ENCODE data around the gene TLDC2.

DNA sequence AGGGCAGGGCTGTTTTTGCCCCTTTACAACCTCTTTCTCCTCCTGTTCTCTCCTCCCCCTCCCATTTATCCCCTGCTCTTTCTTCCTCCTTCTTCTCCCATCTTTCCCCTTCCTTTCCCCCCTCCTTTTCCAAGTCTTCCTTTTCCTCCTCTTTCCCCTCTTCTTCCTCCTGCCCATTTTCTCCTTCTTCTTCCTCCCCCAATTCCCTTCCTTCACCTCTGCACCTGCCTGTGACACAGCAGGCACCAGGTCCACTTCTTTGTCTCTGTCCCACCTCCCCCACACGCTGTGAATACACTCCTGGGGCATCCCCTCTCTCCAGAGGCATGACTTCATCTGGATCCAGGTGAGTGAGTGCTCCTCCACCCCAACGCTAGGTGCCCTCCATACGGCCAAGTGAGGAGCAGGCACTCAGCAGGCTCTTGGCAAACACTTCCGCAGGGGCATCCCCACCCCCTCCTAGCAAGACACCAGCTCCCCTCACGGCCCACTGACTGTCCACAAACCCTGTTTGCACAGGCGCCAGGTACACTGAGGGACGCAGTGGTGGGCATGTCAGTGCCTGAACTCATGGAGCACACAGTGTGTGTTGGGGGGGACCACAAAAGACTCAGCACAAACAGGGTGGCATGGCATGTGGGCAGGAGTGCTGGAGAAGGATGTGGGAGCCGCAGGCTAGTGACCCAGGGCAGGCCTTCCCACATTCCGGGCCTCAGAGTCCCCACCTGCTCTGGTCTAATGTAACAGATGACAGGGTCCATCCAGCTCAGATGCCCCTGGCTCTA is 10.7 kb upstream of the TLDC2 start:
- TF ChIP-seq GATA3 (IDR thresholded peaks at IDR 0.05; ENCODE audit: low read depth, low read length) (no peak), GATA2 (IDR thresholded peaks at IDR 0.05; ENCODE audit: low read depth, low read length) (no peak)
